Common myeloid progenitor, CD34-positive (primary cell): ENCODE measurements around the gene DBF4.
"Not testable (repeated sequence)": the region's sequence is repeated elsewhere in the genome, so short reads cannot be mapped to it uniquely, and the experiment has no call there.

Experiments
- CTCF ChIA-PET: fragments of 350-600 bp; sonication (Branson Sonifier 250); formaldehyde crosslinking; loops from one replicate; lab custom pipeline; 2021; ENCODE audit warnings: antibody characterized with exemption; lab: Charles Lee
- POLR2A ChIA-PET: fragments of 350-600 bp; sonication (Branson Sonifier 250); formaldehyde crosslinking; loops from one replicate; lab custom pipeline; 2021; ENCODE audit warnings: antibody characterized with exemption; lab: Charles Lee
- DNase-seq, 3 donors: peaks; one replicate each; pipeline versions ENCODE4 v3.0.0 to v3.0.0-alpha.2; 2013
- H3K27ac ChIP-seq, 2 experiments: 1 replicate in 1 of 2; 2 replicates in 1 of 2; pipeline ENCODE4 v1.7.0; 2013; ENCODE audit warnings: inconsistent platforms in 2 of 2, low read length in 2 of 2, mild to moderate bottlenecking in 2 of 2, low read depth in 1 of 2, moderate library complexity in 1 of 2; ENCODE audit not compliant: severe bottlenecking in 2 of 2, insufficient read depth in 1 of 2, poor library complexity in 1 of 2
- H3K27me3 ChIP-seq, 5 experiments: replicated peaks in 2 of 5; 1 replicate in 3 of 5; 2 replicates in 2 of 5; pipeline versions ENCODE4 v1.6.1 to v1.7.0; 2013; ENCODE audit warnings: low read length in 4 of 5, mild to moderate bottlenecking in 2 of 5, moderate library complexity in 2 of 5, inconsistent platforms in 1 of 5; ENCODE audit not compliant: insufficient read depth in 5 of 5, control insufficient read depth in 4 of 5
- H3K36me3 ChIP-seq, 4 experiments: 1 replicate in 2 of 4; 2 replicates in 2 of 4; pipeline versions ENCODE4 v1.6.1 to v1.7.0; 2013; ENCODE audit warnings: low read length in 3 of 4, control low read depth in 1 of 4, mild to moderate bottlenecking in 1 of 4; ENCODE audit not compliant: control insufficient read depth in 4 of 4, insufficient read depth in 4 of 4
- H3K4me1 ChIP-seq, 4 experiments: 1 replicate in 3 of 4; 2 replicates in 1 of 4; pipeline versions ENCODE4 v1.6.1 to v1.7.1; 2013; ENCODE audit warnings: low read length in 3 of 4, mild to moderate bottlenecking in 3 of 4, control low read depth in 1 of 4, inconsistent platforms in 1 of 4, moderate library complexity in 1 of 4; ENCODE audit not compliant: control insufficient read depth in 4 of 4, insufficient read depth in 4 of 4; ENCODE audit errors: control extremely low read depth in 1 of 4
- H3K4me3 ChIP-seq, 7 experiments: 1 replicate in 4 of 7; 2 replicates in 3 of 7; pipeline versions ENCODE4 v1.5.1 to v1.7.0; 2013; ENCODE audit warnings: mild to moderate bottlenecking in 7 of 7, low read length in 6 of 7, moderate library complexity in 6 of 7, inconsistent platforms in 2 of 7, low read depth in 2 of 7, control low read depth in 1 of 7; ENCODE audit not compliant: insufficient read depth in 4 of 7, control insufficient read depth in 1 of 7; ENCODE audit errors: extremely low read depth in 1 of 7
- H3K9me3 ChIP-seq, 5 experiments: 1 replicate in 4 of 5; 2 replicates in 1 of 5; pipeline versions ENCODE4 v1.6.1 to v1.7.1; 2013; ENCODE audit warnings: low read length in 4 of 5, mild to moderate bottlenecking in 2 of 5, inconsistent platforms in 1 of 5, low read depth in 1 of 5, moderate library complexity in 1 of 5; ENCODE audit not compliant: control insufficient read depth in 4 of 5, insufficient read depth in 2 of 5; ENCODE audit errors: control extremely low read depth in 1 of 5
- WGBS: methylation state at CpG from one replicate; pipeline ENCODE4 v1.1.5; 2013; ENCODE audit not compliant: insufficient coverage; 5-methylcytosine and 5-hydroxymethylcytosine counted together

DBF4 gene

GRCh38 chr7:87944547-87944946, 68.3 kb downstream of the DBF4 start:
- H3K4me3 ChIP-seq = no peak overlapping the region
- H3K36me3 ChIP-seq = no peaks in the 10 kb centered on the region
- H3K4me1 ChIP-seq = no peaks in the 10 kb centered on the region
- WGBS = 95% methylated on average over 2 of the region's 3 CpGs
- H3K9me3 ChIP-seq = no peaks in the 10 kb centered on the region
- H3K27ac ChIP-seq = no peak overlapping the region
- DNase-seq = no peak
- H3K27me3 ChIP-seq = no peaks in the 10 kb centered on the region
- CTCF ChIA-PET = interaction anchor here (0.5 to 0.9 kb wide), 2 partner anchors 33 to 530 kb away, joined by 3 read pairs; no protein-coding TSS in a partner anchor
- POLR2A ChIA-PET = no interaction called here

GRCh38 chr7:87945926-87946325, 69.6 kb downstream of the DBF4 start:
- H3K27ac ChIP-seq, H3K36me3 ChIP-seq, DNase-seq, POLR2A ChIA-PET, H3K4me1 ChIP-seq, H3K27me3 ChIP-seq, H3K9me3 ChIP-seq, CTCF ChIA-PET, H3K4me3 ChIP-seq: not testable (repeated sequence)

GRCh38 chr7:87948371-87948770, 72.1 kb downstream of the DBF4 start:
- Histone ChIP-seq H3K27me3 (no peaks in the 10 kb centered on the region), H3K4me1 (no peaks in the 10 kb centered on the region), H3K4me3 (no peak overlapping the region), H3K36me3 (no peaks in the 10 kb centered on the region), H3K9me3 (no peaks in the 10 kb centered on the region), H3K27ac (no peak overlapping the region)
- ChIA-PET POLR2A (no interaction called here), CTCF (no interaction called here)
- DNase-seq = no peak
